Hematopoietic multipotent progenitor cell treated with erythropoietin and hydrocortisone succinate and interleukin-3 and kit ligand, for 17 days (in vitro differentiated cells): Measurements from ENCODE around the gene PYROXD2.
A peak's percentile ranks its signal among the peaks of the same experiment; 100 is the strongest.

Experiments used
- DNase-seq: peaks from one replicate; pipeline ENCODE4 v3.0.0-alpha.2; 2015; ENCODE audit warnings: low spot score

The PYROXD2 gene

DNA sequence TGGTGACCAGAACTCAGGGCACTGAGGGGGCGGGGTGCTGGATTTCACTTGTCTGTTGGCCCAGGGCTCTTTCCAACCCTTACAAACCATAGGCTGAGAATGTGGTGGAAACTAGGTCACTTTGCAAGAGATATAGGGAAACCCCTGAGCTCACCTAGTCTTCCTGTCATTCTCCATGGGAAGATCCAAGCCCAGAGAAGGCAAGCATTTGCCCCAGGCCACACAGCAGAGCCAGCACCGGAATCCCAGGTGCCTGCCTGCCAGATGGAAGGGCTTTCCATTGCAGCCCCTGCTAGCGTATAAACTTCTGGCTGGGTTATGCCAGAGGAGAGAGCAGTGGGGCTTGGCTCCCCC lies 427 bp downstream of the PYROXD2 start:
- DNase-seq: no peak

DNA sequence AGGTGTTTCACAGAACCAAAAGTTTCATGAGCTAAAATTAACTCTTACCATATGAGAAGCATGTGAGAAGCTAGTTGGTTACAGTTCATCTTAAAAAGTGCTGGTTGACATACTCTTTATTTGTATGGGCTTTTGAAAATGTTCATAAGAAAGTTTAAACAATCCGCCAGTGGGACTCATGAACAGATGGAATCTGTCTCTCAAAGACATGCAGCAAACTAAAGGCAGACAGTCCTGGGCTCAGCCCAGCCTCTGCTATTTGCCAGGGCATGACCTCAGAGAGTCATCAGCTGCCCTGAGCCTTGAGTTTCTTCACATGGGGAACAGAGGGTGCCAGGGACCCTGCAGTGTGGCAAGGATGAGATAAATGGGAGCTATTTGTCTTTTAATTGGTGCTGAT lies 3.2 kb downstream of the PYROXD2 start:
- DNase-seq: no peak

DNA sequence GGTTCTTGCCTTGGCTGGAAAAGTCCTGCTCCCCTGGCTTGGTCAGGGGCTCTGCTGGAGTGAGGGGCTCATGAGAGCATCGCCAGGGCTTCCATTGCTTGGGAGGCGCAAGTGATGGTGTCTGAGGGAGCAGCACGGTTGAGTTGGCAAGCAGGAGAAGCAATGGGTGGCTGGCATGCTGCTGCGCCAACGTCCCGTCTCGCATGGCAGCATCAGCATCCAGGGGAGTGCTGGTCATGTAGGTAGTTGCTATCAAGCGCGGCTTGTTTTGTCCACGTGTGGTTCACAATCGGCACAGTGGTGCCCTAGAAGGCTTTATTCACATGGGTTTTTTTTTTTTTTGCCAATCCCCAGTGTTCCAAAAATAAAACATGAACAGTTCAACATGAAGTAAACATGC lies 3.8 kb downstream of the PYROXD2 start:
- no peak for DNase-seq

DNA sequence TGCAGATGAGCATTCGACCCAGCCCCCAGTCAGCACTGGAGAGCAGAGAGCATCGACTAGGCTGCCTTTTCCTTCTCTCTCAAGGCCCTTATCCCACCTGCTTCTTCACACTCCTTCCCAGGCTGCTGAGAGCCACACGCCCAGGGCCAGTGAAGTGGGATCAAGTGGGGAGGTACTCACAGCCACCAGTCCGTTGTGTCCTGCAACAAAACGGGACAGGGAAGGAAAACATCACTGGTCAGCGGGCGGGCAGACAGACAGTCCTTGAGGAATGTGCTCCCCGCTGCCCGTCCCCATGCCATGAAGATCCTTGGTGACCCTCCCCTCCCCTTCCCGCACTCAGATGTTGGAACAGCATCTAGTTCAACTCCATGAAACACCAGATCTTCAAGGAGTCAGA lies 4.2 kb downstream of the PYROXD2 start:
- no peak for DNase-seq

DNA sequence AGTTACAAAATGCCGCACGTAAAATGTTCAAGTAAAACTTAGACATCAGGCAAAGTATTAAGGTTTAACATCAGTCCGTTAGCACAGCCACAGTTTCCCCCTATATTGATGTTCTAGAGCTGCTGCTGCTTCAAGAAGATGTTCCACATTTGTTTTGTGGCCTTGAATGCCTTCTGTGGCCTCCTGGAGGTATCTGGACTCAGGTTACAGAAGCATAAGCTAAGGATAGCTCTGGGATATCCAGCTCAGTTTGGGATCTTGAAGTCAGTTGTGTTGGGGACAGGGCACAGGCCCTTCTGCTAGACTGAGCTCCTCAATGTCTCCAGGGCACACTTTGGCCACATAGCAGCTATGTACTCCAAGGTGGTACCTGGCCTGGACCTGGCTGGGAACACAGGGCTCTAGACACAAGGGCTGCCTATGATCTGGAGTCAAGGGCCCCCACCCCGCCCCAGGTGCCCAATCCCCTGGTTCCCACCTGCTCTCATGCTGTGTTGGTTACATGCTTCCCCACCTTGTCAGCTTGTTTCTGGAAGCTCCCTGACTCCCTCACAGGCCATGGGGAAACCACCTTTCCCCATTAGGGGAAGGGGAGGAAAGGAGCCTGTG lies 4.7 kb downstream of the PYROXD2 start:
- DNase-seq: no peak

DNA sequence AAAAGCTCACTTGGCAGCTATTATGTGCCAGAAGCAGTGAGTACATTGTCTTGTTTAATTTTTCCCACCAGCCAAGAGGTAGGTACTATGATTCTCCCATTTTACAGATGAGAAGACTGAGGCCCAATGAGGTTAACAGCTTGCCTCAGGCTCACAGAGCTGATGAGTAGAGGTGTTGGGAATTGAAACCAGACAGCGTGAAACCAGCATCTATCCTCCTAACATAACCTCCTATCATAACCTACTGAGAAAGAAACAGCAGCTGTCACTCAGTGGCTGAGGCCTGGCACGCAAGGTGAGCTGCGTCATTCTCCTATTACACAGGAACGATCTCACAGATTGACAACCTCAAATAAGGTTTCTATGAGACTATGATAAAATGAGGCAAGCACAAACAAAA lies 6.2 kb downstream of the PYROXD2 start:
- DNase-seq: no peak

DNA sequence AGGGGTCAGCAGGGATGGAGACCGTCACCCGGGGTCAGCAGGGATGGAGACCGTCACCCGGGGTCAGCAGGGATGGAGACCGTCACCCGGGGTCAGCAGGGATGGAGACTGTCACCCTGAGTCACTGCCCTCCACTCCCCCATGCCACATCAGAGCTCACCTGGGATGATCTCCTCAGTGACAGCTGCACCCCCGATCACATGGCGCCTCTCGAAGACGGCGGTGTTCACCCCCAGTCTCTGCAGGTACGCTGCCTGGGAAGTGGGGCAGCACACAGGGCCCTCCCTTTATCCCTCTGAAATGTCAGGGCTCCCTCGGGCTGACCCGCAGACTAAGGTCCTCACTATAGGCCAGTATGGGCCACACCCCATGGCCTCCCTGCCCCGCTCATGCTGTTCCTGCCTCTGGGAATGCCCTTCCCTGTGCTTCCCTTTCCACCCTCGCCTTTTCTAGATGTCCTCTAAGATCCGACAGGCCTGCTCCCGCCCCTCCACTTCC lies 7.2 kb downstream of the PYROXD2 start:
- DNase-seq: no peak

DNA sequence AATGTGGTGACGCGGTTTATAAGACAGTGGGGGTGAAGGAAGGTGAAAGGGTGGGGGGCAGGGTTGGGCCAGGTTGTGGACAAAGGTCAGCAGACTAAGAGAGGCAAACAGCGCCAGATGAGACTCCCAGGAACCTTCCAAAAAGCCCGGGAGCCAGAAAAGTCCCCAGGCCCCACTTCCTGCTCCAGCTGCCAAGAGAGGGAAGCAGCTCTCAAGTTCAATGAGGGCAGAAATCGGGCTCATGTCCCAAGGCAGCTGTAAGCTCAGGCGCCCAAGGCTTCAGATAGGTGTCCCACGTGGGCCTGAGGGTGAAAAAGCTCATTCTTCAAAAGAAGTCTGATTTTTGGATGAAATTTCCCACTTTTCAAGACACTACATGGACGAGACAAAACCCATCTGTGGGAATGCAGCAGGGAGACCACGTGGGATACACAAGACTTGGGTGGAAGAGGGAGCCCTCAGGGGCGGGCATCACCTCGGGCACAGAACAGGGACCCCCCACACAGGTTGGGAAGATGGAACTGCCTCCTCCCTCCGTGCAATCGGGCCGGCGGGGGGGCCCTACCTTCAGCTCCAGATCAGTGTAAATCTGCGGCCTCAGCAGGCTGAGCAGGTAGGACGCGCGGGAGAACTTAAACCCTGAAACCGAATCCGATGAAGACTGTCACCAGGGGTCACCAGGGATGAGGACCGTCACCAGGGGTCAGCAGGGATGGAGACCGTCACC lies 7.8 kb downstream of the PYROXD2 start:
- no peak for DNase-seq

DNA sequence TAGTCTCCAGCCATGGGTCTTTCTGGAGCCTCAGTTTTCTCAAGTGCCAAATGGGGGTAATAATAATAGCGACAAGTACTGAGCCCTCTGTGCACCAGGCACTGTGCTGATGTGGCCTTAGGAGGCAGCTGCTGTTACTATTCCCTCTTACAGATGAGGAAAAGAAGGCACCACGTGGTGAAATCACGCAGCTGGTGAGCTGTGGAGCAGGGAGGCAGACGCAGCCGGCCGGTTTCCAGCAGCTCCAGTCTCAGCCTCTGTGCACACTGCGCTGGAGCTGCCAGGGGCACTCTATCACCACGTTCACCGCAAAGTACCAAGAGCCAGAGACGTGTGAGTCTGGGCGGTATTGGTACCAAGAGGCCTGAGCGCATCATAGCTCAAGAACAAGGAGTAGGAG lies 9.6 kb downstream of the PYROXD2 start:
- no peak for DNase-seq

DNA sequence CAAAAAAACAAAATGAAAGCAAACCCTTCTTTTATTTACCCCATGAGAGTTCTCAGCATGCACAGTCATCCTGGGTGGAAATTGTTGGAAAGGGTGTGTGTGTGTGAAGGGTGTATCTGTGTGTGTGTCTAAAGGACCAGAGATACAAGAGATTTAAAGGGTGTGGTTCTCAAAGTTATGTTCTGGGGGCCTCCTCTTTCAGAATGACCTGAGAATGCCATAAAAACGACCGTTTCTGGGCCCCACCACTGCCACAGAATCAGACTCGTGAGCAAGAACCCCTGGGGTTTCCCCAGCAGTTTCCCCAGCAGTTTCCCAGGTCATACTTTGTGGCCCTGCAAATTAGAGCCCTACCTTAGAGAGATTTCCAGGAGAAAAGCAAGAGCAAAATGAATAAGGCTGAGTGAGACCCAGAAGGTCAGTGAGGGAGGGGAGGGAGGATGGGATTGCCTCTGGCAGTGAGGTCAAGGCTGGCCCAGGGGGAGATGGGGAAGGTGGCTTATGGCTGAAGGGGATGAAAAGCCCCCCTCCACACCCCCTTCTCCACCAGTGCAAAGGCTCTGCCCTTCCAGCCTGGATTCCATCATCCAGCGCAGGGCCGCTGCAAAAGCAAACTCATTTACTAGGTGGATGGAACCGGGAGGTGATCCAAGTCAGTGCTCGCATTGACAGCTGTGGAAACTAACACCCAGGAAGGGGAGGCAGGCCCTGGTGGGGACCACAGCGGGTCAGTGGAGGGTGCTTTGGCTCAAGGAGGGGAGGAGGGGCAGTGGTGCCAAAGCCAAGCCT lies 10.2 kb downstream of the PYROXD2 start:
- DNase-seq: peak; percentile 82

DNA sequence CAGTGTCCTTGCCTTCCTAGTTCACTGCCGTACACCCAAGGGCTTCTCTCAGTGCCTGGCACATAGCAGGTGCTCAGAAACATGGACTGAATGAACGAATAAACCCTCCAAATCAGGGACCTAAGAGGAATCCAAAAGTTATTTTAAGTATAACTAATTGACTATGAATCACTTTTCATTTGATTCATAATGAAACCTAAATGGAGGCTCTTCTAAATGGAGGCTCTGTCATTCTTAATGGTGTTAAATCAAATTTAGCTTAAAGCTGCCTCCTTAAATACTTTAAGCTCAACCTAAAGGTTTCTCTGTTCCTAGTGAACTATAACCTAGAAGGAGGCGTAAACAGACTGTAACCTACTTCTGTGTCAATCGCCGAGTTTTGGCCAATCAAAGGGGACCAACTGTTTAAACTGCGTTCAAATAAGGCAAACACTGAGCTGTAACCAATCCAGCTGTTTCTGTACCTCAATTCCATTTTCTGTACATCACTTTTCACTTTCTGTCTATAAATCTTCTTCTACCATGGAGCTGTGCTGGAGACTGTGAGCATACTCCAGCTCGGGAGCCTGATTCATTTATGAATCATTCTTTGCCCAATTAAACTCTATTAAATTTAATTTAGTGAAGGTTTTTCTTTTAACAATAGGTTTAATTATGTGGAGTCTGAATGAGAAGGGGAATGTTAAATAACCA lies 11.0 kb downstream of the PYROXD2 start:
- DNase-seq: no peak

DNA sequence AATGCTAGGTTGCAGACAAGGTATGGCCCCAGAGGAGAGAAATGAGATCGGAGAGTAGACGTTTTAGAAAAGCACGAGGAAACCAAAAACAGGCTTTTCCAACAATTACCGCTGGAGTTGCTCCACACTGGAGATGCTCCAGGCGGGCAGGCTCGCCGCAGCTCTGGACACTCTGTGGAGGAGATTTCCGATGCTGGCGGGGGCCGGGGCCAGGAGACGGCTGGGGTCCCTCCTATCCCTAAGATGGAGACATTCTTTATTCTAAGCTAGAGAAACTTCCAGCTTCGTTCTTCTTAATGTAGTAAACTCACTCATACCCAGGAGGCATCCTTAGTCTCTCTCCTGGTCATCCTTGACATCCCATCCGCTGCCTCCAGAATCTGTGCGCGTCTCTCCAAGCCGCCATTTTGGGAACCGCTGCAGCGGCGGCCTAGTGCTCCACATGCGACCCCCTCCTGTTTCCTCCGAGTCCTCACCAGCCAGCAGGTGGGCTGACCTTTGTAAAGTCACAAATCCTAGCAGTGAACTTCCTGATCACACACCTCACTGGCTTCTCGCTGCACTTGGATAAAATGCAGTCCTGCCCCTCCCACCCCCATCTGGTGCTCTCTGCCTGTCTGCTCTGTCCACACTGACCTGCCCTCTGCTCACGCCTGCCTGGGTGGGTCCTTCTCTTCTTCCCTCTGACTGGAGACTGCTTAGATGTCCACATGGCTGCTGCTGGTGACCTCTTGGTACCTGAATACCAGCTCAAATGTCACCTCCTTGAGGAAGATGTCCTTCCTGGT lies 11.9 kb downstream of the PYROXD2 start:
- DNase-seq: no peak

DNA sequence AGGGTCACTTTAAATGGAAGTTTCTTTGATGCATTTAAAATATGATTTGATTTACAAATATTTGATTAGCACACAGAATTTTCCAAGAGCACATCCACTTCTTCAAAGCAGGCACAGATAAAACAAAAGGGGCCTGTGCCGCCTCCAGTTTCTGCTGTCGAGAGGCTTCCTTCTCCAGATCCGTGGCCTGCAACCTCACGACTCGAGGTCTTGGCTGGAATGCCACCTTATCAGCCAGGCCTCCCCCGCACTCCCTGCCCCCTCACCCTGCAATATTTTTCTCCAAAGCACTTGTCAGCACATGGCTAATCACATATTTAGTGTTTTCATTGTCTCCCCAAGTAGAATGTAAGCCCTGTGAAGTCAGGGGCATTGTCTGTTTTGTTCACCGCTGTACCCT lies 12.5 kb downstream of the PYROXD2 start:
- DNase-seq: no peak

DNA sequence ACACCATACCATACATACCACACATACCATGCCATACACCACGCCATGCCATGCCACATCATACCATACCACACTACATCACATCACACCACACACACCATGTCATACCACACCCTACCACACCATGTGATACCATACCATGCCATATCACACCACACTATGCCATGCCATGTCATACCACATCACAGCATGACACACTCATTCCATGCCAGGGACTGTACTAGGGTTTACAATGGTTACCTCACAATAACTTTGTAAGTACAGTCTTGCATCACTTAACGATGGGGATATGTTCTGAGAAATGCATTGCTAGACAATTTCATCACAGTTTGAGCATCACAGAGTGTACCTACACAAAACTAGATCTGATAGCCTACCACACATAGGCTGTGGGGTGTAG lies 14.5 kb downstream of the PYROXD2 start:
- DNase-seq: peak; percentile 36

DNA sequence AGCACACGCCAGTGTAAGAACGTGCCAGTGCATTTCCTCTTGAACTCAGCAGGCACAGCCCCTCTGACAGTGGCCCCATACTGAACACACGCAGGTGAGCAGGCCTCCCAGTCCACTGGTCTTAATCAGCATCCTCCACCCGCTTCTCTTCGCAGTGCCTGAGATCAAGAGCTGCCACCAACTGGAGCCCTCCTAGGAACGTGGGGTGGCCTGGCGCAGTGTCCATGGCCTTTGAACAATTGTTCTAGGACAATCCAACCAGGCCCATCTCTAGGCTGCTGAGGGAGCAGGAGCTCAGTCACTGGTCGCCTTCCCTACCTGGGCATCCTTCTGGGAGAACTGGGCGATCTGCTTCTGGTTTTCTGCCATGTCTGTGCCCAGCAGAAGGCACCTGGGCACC lies 15.2 kb downstream of the PYROXD2 start:
- DNase-seq: no peak

DNA sequence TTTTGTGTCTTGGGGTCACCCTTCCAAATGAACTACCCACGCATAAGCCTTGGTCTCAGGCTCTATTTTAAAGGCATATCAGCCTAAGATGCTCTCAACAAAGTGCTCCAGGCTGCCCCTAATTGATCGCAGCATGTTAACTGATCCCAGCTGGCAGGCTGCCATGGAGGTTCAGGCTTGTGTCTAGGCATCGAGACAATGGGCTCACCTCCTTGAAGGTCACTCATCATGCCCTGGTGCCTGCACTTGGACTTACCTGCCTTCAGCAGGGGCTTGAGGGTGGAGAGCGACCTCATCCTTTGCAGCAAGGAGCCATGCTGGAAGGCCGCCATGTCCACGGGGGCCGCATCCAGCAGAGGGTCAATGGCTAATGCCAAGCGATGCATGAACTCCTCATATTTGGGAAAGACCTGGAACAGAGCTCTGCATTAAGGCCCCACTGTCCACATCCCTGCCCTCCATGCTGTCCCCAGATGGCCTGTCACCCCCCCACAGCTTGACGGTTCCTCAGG lies 17.8 kb downstream of the PYROXD2 start:
- no peak for DNase-seq

DNA sequence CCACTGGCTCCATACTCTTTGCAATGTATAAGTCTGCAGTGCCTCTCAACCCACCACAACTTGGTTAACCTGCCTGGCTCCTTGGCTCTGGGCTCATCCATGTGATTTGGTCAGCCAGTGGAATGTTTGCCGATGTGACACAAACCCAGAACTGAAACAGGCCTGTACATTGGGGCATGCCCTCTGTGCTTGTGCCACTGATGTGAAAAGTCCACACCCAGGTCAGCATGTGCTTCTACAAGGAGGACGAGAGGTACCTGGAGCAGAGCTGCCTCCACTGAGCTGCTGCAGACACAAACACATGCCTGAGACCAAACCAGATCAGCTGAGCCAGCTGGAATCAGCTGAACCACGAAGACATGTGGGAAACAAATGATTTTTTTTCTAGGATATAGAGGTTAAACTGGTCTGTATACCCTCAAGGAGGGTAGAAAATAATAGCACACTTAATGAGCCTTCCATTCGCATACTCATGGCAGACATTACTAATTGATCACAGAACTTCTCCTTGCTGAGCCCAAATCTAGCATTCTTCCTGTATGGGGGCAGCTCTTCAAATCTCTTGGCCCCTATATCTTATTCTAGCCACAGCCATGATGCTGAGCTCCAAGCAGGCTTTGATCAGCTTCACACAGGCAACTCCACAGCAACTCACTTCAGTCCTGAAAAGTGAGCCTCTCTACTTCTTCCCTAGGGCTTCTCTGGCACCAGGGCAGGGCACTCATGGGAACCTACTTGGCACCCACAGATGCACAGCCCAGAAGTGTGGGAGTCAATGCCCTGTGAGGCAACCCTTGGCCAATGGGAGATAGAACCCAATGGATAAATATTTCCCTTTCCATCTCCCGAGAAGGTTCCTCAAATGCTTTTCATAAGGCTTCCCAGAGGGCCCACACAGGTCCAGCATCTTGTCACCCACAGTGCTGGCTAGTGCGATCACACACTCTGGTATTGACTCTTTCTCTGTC lies 18.6 kb downstream of the PYROXD2 start:
- no peak for DNase-seq

DNA sequence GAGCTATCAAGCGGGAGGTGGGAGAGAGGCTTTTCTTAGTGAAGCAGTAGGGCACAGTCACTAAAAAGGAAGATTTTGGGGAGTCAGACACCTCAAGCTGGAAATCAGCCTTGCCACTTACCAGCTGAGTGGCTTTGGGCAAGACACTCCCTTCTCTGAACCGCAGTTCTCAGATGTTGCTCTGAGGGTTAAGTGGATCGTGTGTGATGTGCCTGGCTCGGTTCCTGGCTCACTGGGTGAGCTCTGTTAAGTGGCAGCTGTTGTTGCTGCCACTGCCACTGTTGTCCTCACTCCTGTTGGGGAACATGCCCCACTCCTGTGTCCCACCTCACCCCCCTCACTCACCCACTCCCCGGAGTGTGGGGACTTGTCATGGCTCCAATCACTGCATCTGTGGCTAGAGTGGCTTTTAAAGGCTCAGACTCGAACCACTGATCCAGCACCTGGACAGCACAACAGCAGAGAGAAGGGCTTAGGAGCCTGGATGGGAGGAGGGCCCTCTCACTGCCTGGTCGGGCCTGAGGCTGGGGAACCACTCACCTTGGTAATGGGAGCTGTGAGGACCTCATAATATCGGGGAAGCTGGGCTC lies 20.0 kb downstream of the PYROXD2 start:
- DNase-seq: no peak

DNA sequence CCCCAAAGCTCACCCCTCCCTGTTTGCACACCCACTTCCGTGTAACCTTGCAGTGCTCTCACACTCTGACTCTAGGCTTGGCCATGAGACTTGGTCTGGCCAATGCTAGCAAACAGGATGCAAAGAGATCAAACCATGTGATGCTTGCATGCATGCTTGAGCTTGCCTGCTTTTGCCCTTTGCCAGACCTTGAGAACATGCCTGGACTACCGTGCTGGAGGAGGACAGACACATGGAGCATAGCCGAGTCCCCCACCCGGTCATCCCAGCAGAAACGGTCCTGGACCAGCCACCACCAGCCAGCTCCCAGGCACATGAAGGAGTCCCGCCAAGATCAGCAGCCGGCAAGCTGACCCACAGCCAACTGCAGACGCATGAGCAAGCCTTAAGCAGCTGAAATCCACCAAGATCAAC lies 23.4 kb downstream of the PYROXD2 start:
- DNase-seq: no peak

DNA sequence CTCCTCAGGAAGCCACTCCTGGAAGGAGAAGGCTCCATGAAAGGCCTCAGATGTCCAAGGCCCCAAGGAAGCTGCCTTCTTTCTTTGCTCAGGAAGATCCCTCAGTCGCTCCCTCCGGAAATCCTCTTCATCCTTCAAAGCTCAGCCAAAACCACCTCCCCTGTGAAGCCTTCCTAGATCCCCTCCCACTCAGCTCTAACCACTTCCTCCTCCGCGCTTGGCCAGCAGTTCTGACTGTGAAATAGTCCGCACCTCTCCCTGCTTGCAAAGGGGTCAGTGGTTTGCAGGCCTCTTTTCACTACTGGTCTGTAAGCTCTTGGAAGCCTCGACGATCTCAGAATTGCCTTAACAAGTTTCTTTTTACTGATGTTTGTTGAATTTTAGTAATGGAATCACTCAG lies 23.9 kb downstream of the PYROXD2 start:
- no peak for DNase-seq
